OCI-LY7 (cell line): ENCODE data around the gene RAPGEF2. TPM values are rescaled to one million over a fixed set of nuclear protein-coding genes. Genes with fewer than 3 reads are reported as not detected.

Source experiments
- BruUV-seq: library from RNA; stranded (reverse); fragments of 400-500 nt; replicated peaks from 2 replicates; lab custom pipeline; 2021; lab: Mats Ljungman, UMichigan
- CTCF ChIA-PET: fragments of 300-600 bp; sonication (Branson Sonifier 250); formaldehyde crosslinking; loops from one replicate; lab custom pipeline; 2022; ENCODE audit warnings: antibody characterized with exemption; ENCODE audit not compliant: unreplicated experiment; lab: Charles Lee
- POLR2A ChIA-PET: fragments of 300-600 bp; sonication (Branson Sonifier 250); formaldehyde crosslinking; loops from one replicate; lab custom pipeline; 2022; ENCODE audit warnings: antibody characterized with exemption; lab: Charles Lee
- DNase-seq: peaks from one replicate; pipeline ENCODE4 v3.0.0-alpha.2; 2015; ENCODE audit warnings: low spot score
- H2AFZ ChIP-seq: fragments of 200-600 bp; sonication (generic), shearing (Covaris generic); 2 replicates; pipeline ENCODE4 v1.6.1; 2014; ENCODE audit warnings: mild to moderate bottlenecking, antibody characterized with exemption, low read length, moderate library complexity
- H3K27ac ChIP-seq: fragments of 200-600 bp; sonication (generic); 2 replicates; pipeline ENCODE4 v1.5.1; 2014; ENCODE audit warnings: mixed run types, low read depth, mild to moderate bottlenecking, moderate library complexity, low read length, inconsistent platforms; ENCODE audit not compliant: poor library complexity, severe bottlenecking
- H3K36me3 ChIP-seq: fragments of 200-600 bp; sonication (generic); 2 replicates; pipeline ENCODE4 v1.6.1; 2014; ENCODE audit warnings: mild to moderate bottlenecking, antibody characterized with exemption, low read length, moderate library complexity, mixed read lengths; ENCODE audit not compliant: insufficient read depth
- H3K4me1 ChIP-seq: fragments of 200-600 bp; sonication (generic); 2 replicates; pipeline ENCODE4 v1.5.1; 2014; ENCODE audit warnings: mild to moderate bottlenecking, low read length; ENCODE audit not compliant: insufficient read depth, poor library complexity, severe bottlenecking
- H3K4me2 ChIP-seq: fragments of 200-600 bp; sonication (generic); 2 replicates; pipeline ENCODE4 v1.6.1; 2014; ENCODE audit warnings: mild to moderate bottlenecking, low read length
- H3K4me3 ChIP-seq: fragments of 200-600 bp; sonication (generic); 2 replicates; pipeline ENCODE4 v1.5.1; 2014; ENCODE audit warnings: mild to moderate bottlenecking, low read depth, low read length; ENCODE audit not compliant: poor library complexity, severe bottlenecking
- H3K79me2 ChIP-seq: fragments of 200-600 bp; sonication (generic); 2 replicates; pipeline ENCODE4 v1.6.1; 2016; ENCODE audit warnings: low read depth, mild to moderate bottlenecking, low read length, moderate library complexity, mixed read lengths; ENCODE audit not compliant: insufficient read depth
- H3K9me2 ChIP-seq: fragments of 200-600 bp; sonication (generic); 2 replicates; pipeline ENCODE4 v1.6.1; 2016; ENCODE audit warnings: mild to moderate bottlenecking, low read length, mixed read lengths; ENCODE audit not compliant: insufficient read depth
- H3K9me3 ChIP-seq: fragments of 200-600 bp; sonication (generic); 2 replicates; pipeline ENCODE4 v1.6.1; 2014; ENCODE audit warnings: mild to moderate bottlenecking, mixed run types, low read length, mixed read lengths
- H4K20me1 ChIP-seq: fragments of 200-600 bp; sonication (generic); 2 replicates; pipeline ENCODE4 v1.6.1; 2014; ENCODE audit warnings: mild to moderate bottlenecking, antibody characterized with exemption, low read length, moderate library complexity, mixed read lengths; ENCODE audit not compliant: insufficient read depth
- EZH2phosphoT487 ChIP-seq: fragments of 200-600 bp; sonication (generic); IDR thresholded peaks from 2 replicates; pipeline ENCODE4 v1.6.1; 2018; ENCODE audit warnings: low read depth, borderline replicate concordance, mild to moderate bottlenecking, mixed run types, antibody characterized with exemption, low read length, moderate library complexity, mixed read lengths
- intact Hi-C: fragments of 100-400 bp; cut with micrococcal nuclease; formaldehyde crosslinking; loops from one replicate; pipeline ENCODE4 v1.10.0; 2022; ENCODE audit not compliant: unreplicated experiment
- total RNA-seq, 2 experiments: library from RNA; depleted of rRNA in 1 of 2; stranded (reverse); fragments of >200 nt in 1 of 2; shearing (Covaris generic) in 1 of 2; gene quantifications; 2 replicates each; pipeline ENCODE4 v1.2.3, GENCODE V29; 2014 to 2022
- TF ChIP-seq, protein P1 (sequence below): fragments of 200-600 bp; sonication (generic); conservative IDR thresholded peaks from 2 replicates; pipeline ENCODE4 v1.5.1; 2014; ENCODE audit warnings: mild to moderate bottlenecking, antibody characterized with exemption, low read length, moderate library complexity, mixed read lengths

Gene RAPGEF2
- total RNA-seq, 2 experiments from 2014 or later, result 4.6 to 6.5 TPM

- no peak overlapping the region for H3K27ac ChIP-seq
- TF ChIP-seq EZH2phosphoT487, result no peak
- no TSS peak for BruUV-seq
- no peak overlapping the region for H2AFZ ChIP-seq
- no peaks in the 10 kb centered on the region for H3K9me3 ChIP-seq
- no peaks in the 10 kb centered on the region for H3K79me2 ChIP-seq
- no peaks in the 10 kb centered on the region for H3K36me3 ChIP-seq
- intact Hi-C loops, result no loop called here
- no peaks in the 10 kb centered on the region for H3K9me2 ChIP-seq
- CTCF ChIA-PET, result no interaction called here
- no peak overlapping the region for H3K4me3 ChIP-seq
- no peak for DNase-seq
- no peak overlapping the region for H3K4me2 ChIP-seq
- POLR2A ChIA-PET, result interaction anchor here (0.6 to 1.5 kb wide), 3 partner anchors 19 to 336 kb away, joined by 3 to 4 read pairs (median 4); no protein-coding TSS in a partner anchor
- peaks cover 5% of the 10 kb centered on the region for H3K4me1 ChIP-seq
- no peaks in the 10 kb centered on the region for H4K20me1 ChIP-seq
Observed at GRCh38 chr4:159197885-159198269, 95.0 kb downstream of the RAPGEF2 start.

GRCh38 chr4:159199826-159200225 is 96.9 kb downstream of the RAPGEF2 start:
- Histone ChIP-seq H3K36me3 (no peaks in the 10 kb centered on the region), H3K4me2 (no peak overlapping the region), H2AFZ (no peak overlapping the region), H4K20me1 (no peaks in the 10 kb centered on the region), H3K79me2 (no peaks in the 10 kb centered on the region), H3K9me3 (no peaks in the 10 kb centered on the region), H3K4me3 (no peak overlapping the region), H3K4me1 (peaks cover 5% of the 10 kb centered on the region), H3K9me2 (no peaks in the 10 kb centered on the region), H3K27ac (no peak overlapping the region)
- DNase-seq, result no peak
- BruUV-seq, result no TSS peak
- intact Hi-C loops, result loop anchor here (5.0 to 10.0 kb wide), 2 partner anchors 468 to 935 kb away; no protein-coding TSS in a partner anchor
- POLR2A ChIA-PET, result interaction anchor here (0.7 kb wide), 2 partner anchors 13 to 625 kb away, joined by 3 read pairs; no protein-coding TSS in a partner anchor
- CTCF ChIA-PET, result no interaction called here
- TF ChIP-seq, protein P1, sequence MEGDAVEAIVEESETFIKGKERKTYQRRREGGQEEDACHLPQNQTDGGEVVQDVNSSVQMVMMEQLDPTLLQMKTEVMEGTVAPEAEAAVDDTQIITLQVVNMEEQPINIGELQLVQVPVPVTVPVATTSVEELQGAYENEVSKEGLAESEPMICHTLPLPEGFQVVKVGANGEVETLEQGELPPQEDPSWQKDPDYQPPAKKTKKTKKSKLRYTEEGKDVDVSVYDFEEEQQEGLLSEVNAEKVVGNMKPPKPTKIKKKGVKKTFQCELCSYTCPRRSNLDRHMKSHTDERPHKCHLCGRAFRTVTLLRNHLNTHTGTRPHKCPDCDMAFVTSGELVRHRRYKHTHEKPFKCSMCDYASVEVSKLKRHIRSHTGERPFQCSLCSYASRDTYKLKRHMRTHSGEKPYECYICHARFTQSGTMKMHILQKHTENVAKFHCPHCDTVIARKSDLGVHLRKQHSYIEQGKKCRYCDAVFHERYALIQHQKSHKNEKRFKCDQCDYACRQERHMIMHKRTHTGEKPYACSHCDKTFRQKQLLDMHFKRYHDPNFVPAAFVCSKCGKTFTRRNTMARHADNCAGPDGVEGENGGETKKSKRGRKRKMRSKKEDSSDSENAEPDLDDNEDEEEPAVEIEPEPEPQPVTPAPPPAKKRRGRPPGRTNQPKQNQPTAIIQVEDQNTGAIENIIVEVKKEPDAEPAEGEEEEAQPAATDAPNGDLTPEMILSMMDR, result no peak

DNA sequence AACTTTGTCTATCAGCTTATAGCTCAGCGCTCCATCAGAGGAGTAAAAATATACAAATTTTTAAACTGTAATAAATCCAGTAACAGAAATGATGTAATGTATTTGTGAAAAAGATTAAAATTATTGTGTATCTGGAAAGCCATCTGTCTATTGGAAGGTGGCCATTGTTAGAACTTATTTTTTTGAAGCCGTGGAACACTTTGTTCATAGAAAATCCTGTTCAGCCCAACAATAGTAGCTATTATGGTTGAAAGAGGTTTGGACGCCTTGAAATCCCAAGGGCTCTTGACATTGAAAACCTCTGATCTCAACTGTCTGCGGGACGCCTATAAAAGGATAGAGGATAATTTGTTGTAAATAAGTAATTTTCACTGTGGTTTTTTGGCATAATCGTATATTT is 98.3 kb downstream of the RAPGEF2 start:
- ChIA-PET POLR2A (interaction anchor here (0.7 kb wide), 1 partner anchor 43 kb away, joined by 3 read pairs; no protein-coding TSS in a partner anchor), CTCF (no interaction called here)
- TF ChIP-seq EZH2phosphoT487, result no peak
- TF ChIP-seq, protein P1, result no peak

More for the DNA sequence above, 98.3 kb downstream of the RAPGEF2 start:
- H2AFZ ChIP-seq, result no peak overlapping the region
- H3K9me2 ChIP-seq, result no peaks in the 10 kb centered on the region
- intact Hi-C loops, result loop anchor here (5.0 to 10.0 kb wide), 2 partner anchors 469 to 936 kb away; no protein-coding TSS in a partner anchor
- H3K27ac ChIP-seq, result no peak overlapping the region
- H3K9me3 ChIP-seq, result no peaks in the 10 kb centered on the region
- H3K36me3 ChIP-seq, result no peaks in the 10 kb centered on the region
- no peak overlapping the region for H3K4me3 ChIP-seq
- no peak overlapping the region for H3K4me2 ChIP-seq
- DNase-seq, result no peak
- H4K20me1 ChIP-seq, result no peaks in the 10 kb centered on the region
- H3K4me1 ChIP-seq, result peaks cover 6% of the 10 kb centered on the region
- no peaks in the 10 kb centered on the region for H3K79me2 ChIP-seq
- BruUV-seq, result no TSS peak
